ENCODE results near the gene KRTAP4-7.
"Not testable (repeated sequence)": the region's sequence is repeated elsewhere in the genome, so short reads cannot be mapped to it uniquely, and the experiment has no call there.

The KRTAP4-7 gene

DNA sequence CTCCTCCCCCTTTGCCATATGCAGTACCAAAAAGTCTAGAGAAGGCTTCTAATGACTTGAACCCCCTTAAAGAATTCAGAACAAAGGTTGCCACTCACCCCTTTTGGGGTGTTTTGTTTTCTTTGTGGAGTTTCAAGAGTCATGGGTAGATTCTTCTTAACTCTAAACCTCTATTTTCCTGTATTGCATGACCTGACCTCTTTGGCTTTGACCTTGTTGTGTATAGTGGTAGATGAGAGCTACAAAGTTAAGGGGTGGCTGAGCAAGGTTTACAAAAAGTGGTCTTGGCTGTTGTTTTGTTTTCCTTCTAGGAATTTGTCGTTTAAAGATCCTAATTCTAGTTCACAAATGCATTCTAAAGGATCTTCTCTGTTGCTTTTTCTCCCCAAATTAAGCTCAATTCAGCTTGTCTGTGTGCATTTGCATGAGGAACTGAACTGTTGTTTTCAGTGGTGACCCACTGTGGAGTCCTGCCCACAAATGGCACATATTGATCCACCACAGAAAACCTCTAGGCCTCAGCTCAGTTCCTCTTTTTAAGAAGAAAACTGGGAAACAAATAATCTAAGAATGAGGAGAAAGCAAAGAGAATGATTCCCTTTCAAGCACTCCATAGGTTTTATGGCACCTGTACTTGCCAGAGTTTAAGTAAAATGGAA lies 24.9 kb downstream of the KRTAP4-7 start:
- DNase-seq (ENCODE audit: low read depth), result not testable (repeated sequence)

DNA sequence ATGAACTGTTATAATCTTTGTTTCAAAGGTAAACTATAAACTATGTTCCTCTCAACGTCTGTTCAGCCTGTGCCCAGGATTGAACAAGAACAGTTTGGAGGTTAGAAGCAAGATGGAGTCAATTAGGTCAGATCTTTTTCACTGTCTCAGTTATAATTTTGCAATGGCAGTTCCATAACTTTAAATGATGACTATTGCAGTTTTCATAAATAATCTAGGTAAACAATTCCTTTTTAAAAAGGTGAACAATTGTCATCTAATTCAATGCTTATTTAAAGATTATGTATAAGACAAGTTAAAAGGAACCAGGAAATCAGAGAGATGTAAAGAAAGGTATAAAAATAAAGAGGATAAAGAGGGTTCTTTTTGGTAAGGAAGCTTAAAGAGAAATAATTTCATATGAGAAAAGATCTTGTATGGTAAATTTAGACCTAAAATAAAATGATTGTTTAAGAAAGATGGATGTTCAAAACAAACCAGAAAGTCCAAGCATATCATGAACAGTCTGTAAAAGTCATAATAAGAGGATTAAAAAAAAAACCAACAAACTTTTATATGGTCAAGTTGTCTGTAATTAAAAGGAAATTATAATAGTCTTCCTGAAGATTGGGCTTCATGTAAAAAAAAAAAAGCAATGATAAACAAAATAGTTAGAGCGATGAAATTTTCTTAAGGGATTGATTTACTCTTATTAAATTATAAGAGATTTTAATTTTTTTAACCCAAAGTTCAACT lies 27.4 kb downstream of the KRTAP4-7 start:
- DNase-seq (ENCODE audit: low read depth), result no peak

DNA sequence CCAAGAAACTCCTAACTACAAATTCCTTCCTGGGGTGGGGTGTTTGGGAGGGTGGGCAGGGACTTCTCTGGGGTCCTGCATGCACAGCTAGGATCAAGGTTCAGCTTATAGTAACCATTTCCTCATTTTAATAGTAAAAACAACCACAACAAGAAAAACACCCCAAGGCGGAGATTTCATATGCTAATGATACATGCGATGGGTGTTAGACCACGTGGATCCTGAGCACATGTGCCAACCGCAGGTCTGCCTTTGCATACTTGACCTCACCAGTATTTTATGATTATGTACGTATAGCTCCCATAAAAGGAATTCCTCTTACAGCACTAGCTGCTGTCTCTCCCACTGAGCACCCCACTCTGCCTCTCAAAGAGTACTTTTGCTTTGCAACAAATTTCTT lies 32.3 kb downstream of the KRTAP4-7 start:
- no peak for DNase-seq (ENCODE audit: low read depth)

DNA sequence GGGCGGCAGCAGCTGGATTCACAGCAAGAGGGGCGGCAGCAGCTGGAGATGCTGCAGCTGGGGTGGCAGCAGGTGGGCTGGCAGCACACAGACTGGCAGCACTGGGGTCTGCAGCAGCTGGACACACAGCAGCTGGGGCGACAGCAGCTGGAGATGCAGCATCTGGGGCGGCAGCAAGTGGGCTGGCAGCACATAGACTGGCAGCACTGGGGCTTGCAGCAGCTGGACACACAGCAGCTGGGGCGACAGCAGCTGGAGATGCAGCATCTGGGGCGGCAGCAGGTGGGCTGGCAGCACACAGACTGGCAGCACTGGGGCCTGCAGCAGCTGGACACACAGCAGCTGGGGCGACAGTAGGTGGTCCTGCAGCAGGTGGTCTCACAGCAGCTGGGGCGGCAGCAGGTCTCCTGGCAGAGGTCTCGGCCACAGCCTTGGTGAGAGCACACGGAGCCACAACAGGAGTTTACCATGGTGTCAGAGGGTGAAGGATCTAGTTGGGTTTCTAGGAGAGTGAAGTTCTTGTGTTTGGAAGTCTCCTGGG lies 34.0 kb downstream of the KRTAP4-7 start, which contains the start of gene KRTAP4-11:
TSS of gene KRTAP4-11 (minus strand) at position 528 of the 541 bp plus-strand sequence. CDS start at position 470, 58 bp downstream.
- not testable (repeated sequence) for DNase-seq (ENCODE audit: low read depth)

DNA sequence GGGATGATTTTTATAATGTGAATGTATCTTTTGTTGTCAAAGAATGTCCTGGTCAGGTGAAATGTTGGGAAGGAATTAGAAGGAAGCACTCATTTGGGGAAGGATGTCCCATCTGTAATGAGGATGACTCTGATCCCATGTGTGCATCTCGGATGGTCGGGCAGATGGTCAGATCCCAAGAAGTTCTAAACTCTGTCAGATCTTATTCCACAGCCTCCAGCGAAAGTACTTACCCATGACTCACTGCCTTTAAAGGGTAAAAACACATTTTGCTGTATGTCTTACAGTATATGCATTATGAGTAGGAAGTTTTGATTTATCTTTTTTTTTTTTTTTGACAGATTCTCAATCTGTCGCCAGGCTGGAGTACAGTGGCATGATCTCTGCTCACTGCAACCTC lies 34.8 kb downstream of the KRTAP4-7 start:
- no peak for DNase-seq (ENCODE audit: low read depth)

DNA sequence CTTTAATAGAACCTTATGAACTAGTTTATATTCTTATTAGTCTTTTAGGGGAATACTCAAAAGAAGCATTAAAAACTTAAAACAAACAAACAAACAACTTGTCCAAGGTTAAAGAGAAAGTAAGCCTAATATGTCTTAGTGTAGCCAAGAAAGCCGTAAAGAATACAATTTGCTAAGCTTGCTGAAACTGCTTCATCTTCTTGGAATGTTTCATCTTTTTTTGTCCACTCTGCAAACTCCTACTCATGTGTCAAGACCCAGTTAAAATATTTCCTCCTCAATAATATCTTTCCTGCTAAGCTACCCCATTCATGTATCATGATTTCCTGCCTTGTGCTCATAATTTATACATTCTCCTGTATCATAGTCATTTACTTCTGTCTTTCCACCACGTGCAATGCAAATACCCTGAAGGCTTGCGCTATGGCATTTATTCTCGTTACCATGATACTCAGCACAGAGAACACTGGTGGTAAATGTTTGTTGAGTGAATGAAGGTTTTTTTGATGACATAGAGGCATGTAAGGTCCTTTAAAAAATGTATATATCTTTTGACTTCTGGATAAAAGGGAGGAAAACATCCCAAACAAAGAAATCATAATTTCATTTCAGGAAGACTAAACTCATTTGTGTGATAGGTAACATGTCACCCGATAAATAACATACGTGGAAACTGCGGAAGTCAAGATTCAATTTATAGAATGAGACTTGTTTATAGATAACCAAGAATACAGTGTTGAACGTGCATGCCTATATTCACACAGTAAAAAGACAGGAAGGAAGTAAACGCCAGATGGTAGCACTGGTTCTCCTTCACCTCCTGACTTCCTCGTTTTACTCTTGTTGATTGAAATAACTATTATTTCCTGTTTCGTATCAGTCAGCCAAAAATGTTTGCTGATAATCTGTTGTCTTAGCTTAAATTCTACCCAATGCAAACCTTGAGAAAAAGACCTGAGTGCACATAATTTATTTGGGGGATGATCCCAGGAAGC lies 36.0 kb downstream of the KRTAP4-7 start:
- not testable (repeated sequence) for DNase-seq (ENCODE audit: low read depth)

DNA sequence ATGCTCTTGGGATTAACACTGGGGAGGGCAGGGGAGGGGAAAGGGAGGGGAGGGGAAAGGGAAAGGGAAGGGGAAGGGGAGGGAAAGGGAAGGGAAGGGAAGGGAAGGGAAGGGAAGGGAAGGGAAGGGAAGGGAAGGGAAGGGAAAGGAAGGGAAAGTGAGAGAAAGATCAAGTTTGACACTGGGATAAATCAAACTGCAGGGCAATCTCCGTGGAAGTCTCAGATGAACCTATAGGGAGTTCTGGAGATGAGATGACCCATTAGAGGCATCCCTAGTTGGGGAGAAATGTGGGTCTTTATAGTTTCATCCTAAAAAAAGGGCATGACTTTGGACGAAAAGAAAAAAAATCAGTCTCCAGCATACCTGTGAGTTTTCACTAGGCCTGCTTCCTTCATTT lies 37.8 kb downstream of the KRTAP4-7 start:
- DNase-seq (ENCODE audit: low read depth), result no peak

DNA sequence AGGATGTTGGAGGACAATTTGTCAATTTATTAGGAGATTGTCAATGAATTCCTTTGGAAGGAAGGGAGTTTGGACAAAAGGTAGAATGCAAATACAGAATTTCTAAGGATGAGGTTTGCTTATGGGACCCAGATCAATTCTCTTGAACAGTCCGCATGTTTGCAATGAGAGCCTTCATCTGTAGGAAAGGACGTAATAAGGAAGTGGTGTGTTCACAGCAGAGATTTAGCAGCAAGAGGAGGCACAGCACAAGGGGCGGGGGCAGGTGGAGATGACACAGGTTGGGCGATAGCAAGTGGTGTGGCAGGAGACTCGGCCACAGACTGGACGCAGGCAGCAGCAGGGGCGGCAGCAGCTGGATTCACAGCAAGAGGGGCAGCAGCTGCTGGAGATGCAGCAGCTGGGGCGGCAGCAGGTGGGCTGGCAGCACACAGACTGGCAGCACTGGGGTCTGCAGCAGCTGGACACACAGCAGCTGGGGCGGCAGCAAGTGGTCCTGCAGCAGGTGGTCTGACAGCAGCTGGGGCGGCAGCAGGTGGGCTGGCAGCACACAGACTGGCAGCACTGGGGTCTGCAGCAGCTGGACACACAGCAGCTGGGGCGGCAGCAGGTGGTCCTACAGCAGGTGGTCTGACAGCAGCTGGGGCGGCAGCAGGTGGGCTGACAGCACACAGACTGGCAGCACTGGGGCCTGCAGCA lies 39.5 kb downstream of the KRTAP4-7 start:
- DNase-seq (ENCODE audit: low read depth), result not testable (repeated sequence)

DNA sequence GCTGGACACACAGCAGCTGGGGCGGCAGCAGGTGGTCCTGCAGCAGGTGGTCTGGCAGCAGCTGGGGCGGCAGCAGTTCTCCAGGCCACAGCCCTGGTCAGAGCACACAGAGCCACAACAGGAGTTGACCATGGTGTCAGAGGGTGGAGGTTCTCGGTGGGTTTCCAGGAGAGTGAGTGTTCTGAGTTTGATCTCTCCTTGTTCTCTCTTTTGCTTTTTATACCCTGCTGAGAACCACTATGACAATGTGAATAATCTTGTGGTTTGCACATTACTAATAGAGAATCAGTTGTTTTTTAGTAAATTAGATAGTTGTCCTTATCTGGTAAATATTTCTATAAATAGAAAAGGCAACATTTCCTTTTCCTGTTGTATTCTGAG lies 40.0 kb downstream of the KRTAP4-7 start, which contains the start of gene KRTAP4-12:
TSS of gene KRTAP4-12 (minus strand) at position 192 of the 381 bp plus-strand sequence. CDS start at position 132, 60 bp downstream.
- DNase-seq (ENCODE audit: low read depth), result not testable (repeated sequence)

DNA sequence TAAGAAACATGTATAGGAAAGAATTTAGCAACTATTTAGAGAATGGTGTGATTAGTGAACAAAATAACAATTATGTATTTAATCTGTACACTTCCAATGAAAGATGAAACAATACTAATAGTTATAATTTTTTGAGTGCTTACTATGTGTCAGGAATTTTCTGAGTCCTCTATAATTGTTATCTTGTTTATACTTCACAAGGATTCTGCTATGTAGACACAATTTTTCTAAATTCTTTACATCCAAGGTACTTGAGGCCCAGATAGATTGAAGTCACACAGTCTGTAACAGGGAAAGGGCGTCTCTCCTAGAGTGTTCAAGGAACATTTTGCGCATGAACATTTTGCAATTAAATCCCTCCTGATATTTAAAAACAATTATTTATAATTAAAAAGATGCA lies 41.1 kb downstream of the KRTAP4-7 start:
- DNase-seq (ENCODE audit: low read depth), result no peak

DNA sequence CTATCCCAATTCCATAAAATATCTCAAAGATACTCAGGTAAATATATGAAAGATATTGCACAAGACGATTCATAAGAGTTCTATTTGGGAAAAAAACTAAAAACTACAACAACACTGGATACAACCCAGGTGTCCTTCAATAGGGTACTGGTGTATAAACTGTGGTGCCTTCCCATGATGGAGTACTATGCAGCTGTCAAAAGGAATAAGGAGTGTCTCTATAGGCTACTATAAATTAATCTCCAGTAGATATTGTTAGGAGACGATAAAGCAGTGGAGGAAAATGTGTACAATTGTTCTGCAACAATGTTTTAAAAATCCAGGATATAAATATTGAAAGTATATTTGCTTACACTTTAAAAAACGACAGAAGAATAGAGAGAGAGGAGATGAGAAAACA lies 42.5 kb downstream of the KRTAP4-7 start:
- no peak for DNase-seq (ENCODE audit: low read depth)

DNA sequence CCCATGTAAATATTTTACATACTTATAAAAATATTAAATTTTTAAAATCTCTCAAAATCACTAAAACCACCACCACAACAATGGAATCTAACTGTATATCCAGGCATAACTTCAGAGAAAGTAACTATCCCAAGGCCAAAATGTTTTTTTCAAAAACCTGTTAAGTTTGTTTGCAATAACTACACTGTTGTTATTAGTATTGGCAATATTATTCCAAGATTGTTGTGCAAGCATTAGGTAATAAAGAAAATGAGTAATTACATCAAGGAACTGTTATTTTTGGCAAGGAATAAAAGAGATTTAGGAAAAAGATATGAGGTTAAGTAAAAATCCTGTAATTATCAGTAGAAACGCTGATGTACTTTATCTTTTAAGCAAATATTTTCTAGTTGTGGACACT lies 43.4 kb downstream of the KRTAP4-7 start:
- DNase-seq (ENCODE audit: low read depth), result no peak

DNA sequence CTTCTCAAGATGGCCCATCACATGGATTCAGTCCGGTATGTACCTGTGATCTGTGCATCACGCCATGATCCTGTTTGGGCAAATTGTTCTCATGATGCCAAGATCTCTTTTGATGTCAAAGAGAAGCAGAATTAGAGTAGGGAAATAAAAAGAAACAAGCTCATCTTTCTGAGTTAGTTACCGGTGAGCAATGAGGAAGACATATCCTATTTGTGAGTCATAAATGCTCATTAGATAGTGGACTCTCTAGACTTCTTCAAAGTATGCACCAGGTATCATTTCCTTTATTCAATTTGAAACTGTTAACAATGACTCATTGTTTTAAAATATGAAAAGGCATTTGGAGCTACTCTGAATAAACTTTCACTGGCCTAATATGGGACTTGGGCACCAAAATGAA lies 48.0 kb downstream of the KRTAP4-7 start:
- no peak for DNase-seq (ENCODE audit: low read depth)

DNA sequence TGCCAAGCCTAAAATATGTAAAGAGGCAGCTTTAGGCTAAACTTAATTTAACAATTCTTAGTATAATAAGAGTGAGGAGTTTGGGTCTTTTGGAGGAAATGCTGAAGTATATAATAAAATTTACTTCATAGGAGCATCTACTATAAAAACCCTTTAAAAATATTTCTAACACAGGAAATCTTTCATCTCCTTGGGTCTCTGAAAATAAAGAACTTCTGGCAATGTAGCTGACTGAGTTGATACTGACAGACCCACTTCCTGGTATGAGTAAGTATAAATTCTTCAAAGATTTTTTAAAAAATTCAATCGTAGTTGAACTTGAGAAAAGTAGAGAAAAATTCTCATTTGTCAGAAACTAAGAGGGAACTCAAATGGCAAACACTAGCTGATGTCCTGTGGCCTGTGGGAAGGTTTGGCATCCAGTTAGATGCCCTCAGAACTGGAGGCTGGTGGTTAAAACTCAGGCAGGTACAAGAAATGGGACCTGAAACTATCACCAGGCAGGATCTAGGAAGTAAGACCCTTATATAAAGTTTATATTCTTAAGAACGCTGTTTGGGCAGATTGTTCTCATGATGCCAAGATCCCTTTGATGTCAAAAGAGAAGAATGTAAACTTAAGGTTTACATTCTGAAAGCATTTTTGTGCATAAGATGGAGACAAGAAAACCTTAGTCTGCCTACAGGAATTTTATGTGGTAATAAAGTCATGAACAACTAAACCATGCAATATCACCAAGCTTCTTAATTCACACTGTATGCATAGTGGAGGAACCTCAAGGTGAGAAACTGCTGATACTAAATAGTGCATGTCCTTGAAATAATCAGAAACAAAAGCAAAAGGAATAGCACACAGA lies 50.2 kb downstream of the KRTAP4-7 start:
- DNase-seq (ENCODE audit: low read depth), result no peak

All from stimulated activated CD8-positive, alpha-beta memory T cell treated with anti-CD3 and anti-CD28 coated beads, Interleukin-12 subunit alpha, Interleukin-12 subunit beta, amount 100 ng/mL, for 4 hours (primary cell).